ENCODE results near the gene MEIS2. TPM values are rescaled to one million over a fixed set of nuclear protein-coding genes. Genes with fewer than 3 reads are reported as not detected.

Gene MEIS2
- polyA plus RNA-seq, 1 donor from 2014 or later: 825 TPM

GRCh38 chr15:36926427-36926825, 173.9 kb downstream of the MEIS2 start:
- Histone ChIP-seq H3K79me2 (replicated peaks; ENCODE audit: insufficient read depth, low read length) (peaks cover 53% of the 10 kb centered on the region), H3K9me3 (ENCODE audit: low read length) (no peaks in the 10 kb centered on the region), H3K4me3 (ENCODE audit: low read length) (no peak overlapping the region), H4K20me1 (ENCODE audit: insufficient read depth) (peaks cover 61% of the 10 kb centered on the region), H3F3A (ENCODE audit: insufficient read depth, low read length, poor library complexity, severe bottlenecking) (peaks cover 9% of the 10 kb centered on the region), H3K9ac (ENCODE audit: low read length) (no peak overlapping the region), H3K27ac (ENCODE audit: low read length) (no peak overlapping the region), H3K27me3 (ENCODE audit: insufficient read depth, low read depth, low read length) (no peaks in the 10 kb centered on the region), H3K4me2 (ENCODE audit: low read length) (no peak overlapping the region), H2AFZ (ENCODE audit: low read depth, low read length) (no peak overlapping the region), H3K9me2 (ENCODE audit: insufficient read depth, low read length) (no peaks in the 10 kb centered on the region), H3K36me3 (ENCODE audit: insufficient read depth, low read length) (peaks cover 29% of the 10 kb centered on the region)
- TF ChIP-seq EP300 (conservative IDR thresholded peaks at IDR 0.05; ENCODE audit: poor library complexity, severe bottlenecking) (no peak), POLR2AphosphoS5 (IDR thresholded peaks at IDR 0.05) (no peak), TAF1 (IDR thresholded peaks at IDR 0.05; ENCODE audit: low read depth) (no peak), CTCF (IDR thresholded peaks at IDR 0.05; ENCODE audit: poor library complexity, severe bottlenecking) (no peak), REST (IDR thresholded peaks at IDR 0.05; ENCODE audit: borderline replicate concordance) (no peak), SMC3 (conservative IDR thresholded peaks at IDR 0.05; ENCODE audit: poor library complexity) (no peak), MXI1 (conservative IDR thresholded peaks at IDR 0.05; ENCODE audit: poor library complexity, severe bottlenecking) (no peak), RAD21 (conservative IDR thresholded peaks at IDR 0.05) (no peak), EZH2 (IDR thresholded peaks at IDR 0.05; ENCODE audit: borderline replicate concordance, insufficient read depth, low read length, poor library complexity, severe bottlenecking) (no peak)

DNA sequence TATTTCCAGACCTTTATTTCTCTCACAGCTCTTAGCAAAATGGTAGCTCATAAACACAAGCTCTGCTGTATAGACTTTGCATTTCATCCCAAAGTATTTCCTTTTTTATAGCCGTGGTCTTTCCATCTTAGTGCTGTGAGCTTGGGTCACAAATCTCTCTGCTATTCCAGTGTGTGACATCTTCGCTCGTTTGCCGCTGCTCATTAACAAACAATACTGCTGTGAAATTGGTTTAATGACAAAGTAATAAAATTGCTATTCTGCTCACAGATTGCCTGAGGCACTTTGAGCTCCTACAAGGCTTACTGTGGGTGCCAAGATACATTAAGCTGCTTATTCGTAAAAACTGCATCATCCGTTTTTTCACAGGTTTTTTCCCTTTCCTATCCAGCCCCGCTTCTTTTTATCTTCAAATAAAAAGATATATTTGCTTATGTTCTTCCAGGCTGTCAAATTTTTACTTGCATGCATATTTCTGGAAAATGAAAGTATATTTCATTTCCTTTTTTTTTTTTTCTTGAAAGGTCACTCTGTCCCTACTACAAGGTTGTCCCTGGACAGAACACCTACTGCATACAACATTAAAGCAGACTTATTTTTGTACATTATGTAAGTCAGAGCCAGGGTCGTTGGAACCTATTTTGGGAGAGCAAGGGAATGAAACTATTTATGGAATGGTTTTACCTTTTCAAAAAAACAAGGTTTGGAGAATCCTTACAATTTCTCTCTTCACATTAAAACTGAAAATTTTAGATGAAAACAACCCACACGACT, 174.5 kb downstream of the MEIS2 start:
- no peaks in the 10 kb centered on the region for H3K27me3 ChIP-seq (ENCODE audit: insufficient read depth, low read depth, low read length)
- H3K36me3 ChIP-seq (ENCODE audit: insufficient read depth, low read length): peaks cover 31% of the 10 kb centered on the region
- H3K4me2 ChIP-seq (ENCODE audit: low read length): no peak overlapping the region
- H3K9me2 ChIP-seq (ENCODE audit: insufficient read depth, low read length): no peaks in the 10 kb centered on the region
- no peak for TF ChIP-seq TAF1 (IDR thresholded peaks at IDR 0.05; ENCODE audit: low read depth)
- TF ChIP-seq EP300 (conservative IDR thresholded peaks at IDR 0.05; ENCODE audit: poor library complexity, severe bottlenecking): no peak
- TF ChIP-seq POLR2AphosphoS5 (IDR thresholded peaks at IDR 0.05): no peak
- no peak for TF ChIP-seq REST (IDR thresholded peaks at IDR 0.05; ENCODE audit: borderline replicate concordance)
- TF ChIP-seq SMC3 (conservative IDR thresholded peaks at IDR 0.05; ENCODE audit: poor library complexity): no peak
- TF ChIP-seq CTCF (IDR thresholded peaks at IDR 0.05; ENCODE audit: poor library complexity, severe bottlenecking): no peak
- no peak for TF ChIP-seq EZH2 (IDR thresholded peaks at IDR 0.05; ENCODE audit: borderline replicate concordance, insufficient read depth, low read length, poor library complexity, severe bottlenecking)
- TF ChIP-seq RAD21 (conservative IDR thresholded peaks at IDR 0.05): no peak
- no peak for TF ChIP-seq MXI1 (conservative IDR thresholded peaks at IDR 0.05; ENCODE audit: poor library complexity, severe bottlenecking)
- no peak overlapping the region for H3K9ac ChIP-seq (ENCODE audit: low read length)
- peaks cover 54% of the 10 kb centered on the region for H3K79me2 ChIP-seq (replicated peaks; ENCODE audit: insufficient read depth, low read length)
- no peak overlapping the region for H2AFZ ChIP-seq (ENCODE audit: low read depth, low read length)
- no peak overlapping the region for H3K4me3 ChIP-seq (ENCODE audit: low read length)
- peaks cover 55% of the 10 kb centered on the region for H4K20me1 ChIP-seq (ENCODE audit: insufficient read depth)
- no peak overlapping the region for H3K27ac ChIP-seq (ENCODE audit: low read length)
- H3F3A ChIP-seq (ENCODE audit: insufficient read depth, low read length, poor library complexity, severe bottlenecking): peaks cover 9% of the 10 kb centered on the region
- H3K9me3 ChIP-seq (ENCODE audit: low read length): no peaks in the 10 kb centered on the region
